ENCODE results near the gene RBBP7. TPM values are rescaled to one million over a fixed set of nuclear protein-coding genes. Genes with fewer than 3 reads are reported as not detected.

Gene RBBP7
- total and polyA plus RNA-seq, 2 of the 8 experiments (the other 6 are each of a cell fraction or from before 2014, with no cell fraction given), result 107 to 138 TPM

GRCh38 chrX:16804923-16805464 lies 65.2 kb downstream of the RBBP7 start:
- no peak overlapping the region for H3K14ac ChIP-seq (ENCODE audit: insufficient read length)
- H3K79me1 ChIP-seq (ENCODE audit: low read depth, low read length), result no peaks in the 10 kb centered on the region
- 86% methylated on average over 5 of the region's 8 CpGs; no CpG with 5 or more reads in 1 of the 2 experiments for WGBS, 2 experiments (ENCODE audit: extremely low coverage in 1 of 2, insufficient coverage in 1 of 2, insufficient read length in 1 of 2, insufficient replicate concordance in 2 of 2, low coverage in 1 of 2, low lambda C conversion rate in 2 of 2, missing lambda C conversion rate in 1 of 2)
- ChIA-PET POLR2A (ENCODE audit: partially characterized antibody) (interaction anchor here (1.1 to 1.3 kb wide), 2 partner anchors 14 to 19 kb away, joined by 3 read pairs; no protein-coding TSS in a partner anchor), CTCF (ENCODE audit: partially characterized antibody) (interaction anchor here (0.6 kb wide), 1 partner anchor 30 kb away, joined by 3 read pairs; no protein-coding TSS in a partner anchor)
- no peak overlapping the region for H3K18ac ChIP-seq (ENCODE audit: extremely low read depth, low read length)
- H2BK20ac ChIP-seq (ENCODE audit: low read length), result no peak overlapping the region
- no peaks in the 10 kb centered on the region; a peak in 2 of 7 replicates for H3K4me1 ChIP-seq (replicated peaks in 1 of 4; ENCODE audit: control insufficient read depth in 3 of 4, insufficient read depth in 4 of 4, low read length in 3 of 4)
- peaks cover 1 to 2% of the 10 kb centered on the region in 2 experiments for H4K20me1 ChIP-seq (replicated peaks in 1 of 2; ENCODE audit: control insufficient read depth in 1 of 2, insufficient read depth in 2 of 2, low read length in 2 of 2)
- no peak overlapping the region for H3K56ac ChIP-seq (replicated peaks; ENCODE audit: insufficient read length, low read depth, low read length)
- H3K23ac ChIP-seq (ENCODE audit: insufficient read length), result no peak overlapping the region
- FAIRE-seq (no peak), DNase-seq (ENCODE audit: low read depth in 1 of 2, low spot score in 2 of 2) (no peak)
- peaks cover 0 to 15% (median 3%) of the 10 kb centered on the region in 4 experiments; a peak in 2 of 8 replicates for H3K36me3 ChIP-seq (ENCODE audit: control insufficient read depth in 2 of 4, insufficient read depth in 4 of 4, low read length in 3 of 4)
- H3K9me3 ChIP-seq (ENCODE audit: insufficient read depth in 2 of 2, low read depth in 1 of 2, low read length in 1 of 2), result no peaks in the 10 kb centered on the region
- no peak overlapping the region for H3K4me2 ChIP-seq (ENCODE audit: insufficient read depth in 1 of 2, low read depth in 2 of 2, low read length in 2 of 2)
- H3K9ac ChIP-seq (replicated peaks in 1 of 4; ENCODE audit: extremely low read depth in 1 of 4, low read depth in 3 of 4, low read length in 3 of 4), result no peak overlapping the region
- H2BK15ac ChIP-seq (ENCODE audit: low read length), result no peak overlapping the region
- H4K5ac ChIP-seq (ENCODE audit: insufficient read length, low read depth, low read length), result no peak overlapping the region
- no peak overlapping the region for H2BK5ac ChIP-seq (ENCODE audit: low read depth, low read length)
- H2AFZ ChIP-seq (ENCODE audit: low read length), result no peak overlapping the region
- no peak overlapping the region for H4K91ac ChIP-seq (replicated peaks; ENCODE audit: insufficient read length, low read length)
- no peak overlapping the region for H2BK120ac ChIP-seq (replicated peaks; ENCODE audit: low read depth, low read length)
- H3K4ac ChIP-seq (replicated peaks; ENCODE audit: insufficient read length, low read depth, low read length), result no peak overlapping the region
- H2AK5ac ChIP-seq (ENCODE audit: low read depth, low read length), result no peak overlapping the region
- H3K23me2 ChIP-seq (ENCODE audit: low read depth, low read length), result no peaks in the 10 kb centered on the region
- H3K27ac ChIP-seq (ENCODE audit: low read depth, low read length), result no peak overlapping the region
- H4K8ac ChIP-seq (ENCODE audit: extremely low read depth, insufficient read depth, low read length), result no peak overlapping the region
- H3K27me3 ChIP-seq (replicated peaks in 1 of 4; ENCODE audit: control insufficient read depth in 3 of 4, extremely low read depth in 1 of 4, insufficient read depth in 3 of 4, low read length in 3 of 4), result no peaks in the 10 kb centered on the region
- no peak overlapping the region for H2BK12ac ChIP-seq (ENCODE audit: low read depth, low read length)
- H3K4me3 ChIP-seq (ENCODE audit: extremely low read depth in 1 of 4, insufficient read depth in 2 of 4, low read depth in 3 of 4, low read length in 4 of 4), result no peak overlapping the region
- H3K79me2 ChIP-seq (ENCODE audit: control insufficient read depth in 1 of 2, insufficient read depth in 2 of 2, low read length in 2 of 2), result peaks cover 0 to 68% of the 10 kb centered on the region in 2 experiments; a peak in 2 of 4 replicates
- TF ChIP-seq SP4 (IDR thresholded peaks at IDR 0.05; ENCODE audit: low read length) (no peak), JUN (IDR thresholded peaks at IDR 0.05; ENCODE audit: low read depth, low read length) (no peak), ATF2 (IDR thresholded peaks at IDR 0.05; ENCODE audit: low read length) (no peak), SUZ12 (IDR thresholded peaks at IDR 0.05; ENCODE audit: low read length) (no peak), MAFK (IDR thresholded peaks at IDR 0.05; ENCODE audit: low read depth, low read length) (no peak), FOSL1 (IDR thresholded peaks at IDR 0.05; ENCODE audit: insufficient read depth, low read depth, low read length) (no peak), RFX5 (IDR thresholded peaks at IDR 0.05; ENCODE audit: borderline replicate concordance, low read depth, low read length) (no peak), TEAD4 (IDR thresholded peaks at IDR 0.05; ENCODE audit: low read depth, low read length) (no peak), KDM5A (IDR thresholded peaks at IDR 0.05; ENCODE audit: low read length) (no peak), BACH1 (IDR thresholded peaks at IDR 0.05; ENCODE audit: low read length) (no peak), GTF2F1 (IDR thresholded peaks at IDR 0.05; ENCODE audit: borderline replicate concordance, low read depth, low read length) (no peak), PHF8 (conservative IDR thresholded peaks at IDR 0.05; ENCODE audit: low read depth, low read length) (no peak), BCL11A (IDR thresholded peaks at IDR 0.05; ENCODE audit: low read depth in 2 of 2, low read length in 2 of 2) (no peak)

Measured in H1 (cell line).